GM19438 (cell line): ENCODE results near the gene UBE2H.
"Not testable (repeated sequence)": the region's sequence is repeated elsewhere in the genome, so short reads cannot be mapped to it uniquely, and the experiment has no call there.

ENCODE experiments used
- ATAC-seq: cut with Tn5 transposase; IDR thresholded peaks from one replicate; pipeline ENCODE4 v1.9.1; 2021; ENCODE audit warnings: low read depth; ENCODE audit not compliant: unreplicated experiment

UBE2H gene

GRCh38 chr7:129911790-129912189 lies 41.0 kb downstream of the UBE2H start:
- ATAC-seq, result no peak

- ATAC-seq, result no peak
Observed at GRCh38 chr7:129909669-129910068, 43.1 kb downstream of the UBE2H start.

- ATAC-seq, result no peak
Observed at GRCh38 chr7:129908181-129908580, 44.6 kb downstream of the UBE2H start.

- no peak for ATAC-seq
Observed at GRCh38 chr7:129907122-129907736, 45.5 kb downstream of the UBE2H start.

- ATAC-seq, result no peak
Observed at GRCh38 chr7:129906700-129907099, 46.1 kb downstream of the UBE2H start.

- peak; percentile 77 for ATAC-seq
Observed at GRCh38 chr7:129903935-129904334, 48.8 kb downstream of the UBE2H start.

GRCh38 chr7:129902788-129903422 lies 49.9 kb downstream of the UBE2H start:
- ATAC-seq, result no peak

GRCh38 chr7:129898502-129899160 lies 54.1 kb downstream of the UBE2H start:
- no peak for ATAC-seq

GRCh38 chr7:129898007-129898406 lies 54.8 kb downstream of the UBE2H start:
- no peak for ATAC-seq

GRCh38 chr7:129896568-129897382 lies 56.0 kb downstream of the UBE2H start:
- ATAC-seq, result no peak

GRCh38 chr7:129894184-129894583 lies 58.6 kb downstream of the UBE2H start:
- not testable (repeated sequence) for ATAC-seq

- ATAC-seq, result no peak
Observed at GRCh38 chr7:129890090-129890489, 62.7 kb downstream of the UBE2H start.

- no peak for ATAC-seq
Observed at GRCh38 chr7:129889133-129889844, 63.5 kb downstream of the UBE2H start.

GRCh38 chr7:129887865-129888264 lies 64.9 kb downstream of the UBE2H start:
- no peak for ATAC-seq

GRCh38 chr7:129886818-129887186 lies 66.0 kb downstream of the UBE2H start:
- ATAC-seq, result no peak

GRCh38 chr7:129886167-129886817 lies 66.5 kb downstream of the UBE2H start:
- ATAC-seq, result no peak

GRCh38 chr7:129884495-129884894 lies 68.3 kb downstream of the UBE2H start:
- ATAC-seq, result no peak

- no peak for ATAC-seq
Observed at GRCh38 chr7:129883151-129883550, 69.6 kb downstream of the UBE2H start.

GRCh38 chr7:129882531-129882930 lies 70.2 kb downstream of the UBE2H start:
- no peak for ATAC-seq

GRCh38 chr7:129877146-129877792 lies 75.5 kb downstream of the UBE2H start:
- no peak for ATAC-seq
